Measurements from ENCODE around the gene KRT83. TPM values are rescaled to one million over a fixed set of nuclear protein-coding genes. Genes with fewer than 3 reads are reported as not detected.

Gene KRT83
- total RNA-seq, 1 experiment from 2014 or later, result not detected

GRCh38 chr12:52274521-52275120 lies 46.6 kb downstream of the KRT83 start, which contains the start of gene KRT86:
Gene KRT86, plus strand, starts transcription at chr12:52274645. Its CDS starts 27,272 bp downstream, at chr12:52301917.
- no peak within 1 kb of the TSS for H2BK12ac ChIP-seq (ENCODE audit: insufficient read length, low read depth, low read length)
- no peaks in the 10 kb centered on the region for H3K79me2 ChIP-seq (ENCODE audit: insufficient read depth, low read length)
- no peaks in the 10 kb centered on the region for H3K36me3 Mint-ChIP-seq (ENCODE audit: insufficient read depth in 1 of 3, low read depth in 3 of 3)
- no CpG with 5 or more reads among the region's 3 CpGs for WGBS (ENCODE audit: extremely low coverage, insufficient read length, low lambda C conversion rate)
- no peak within 1 kb of the TSS for H3K4me3 Mint-ChIP-seq
- H3K27me3 Mint-ChIP-seq (ENCODE audit: low read depth), result peaks cover 64% of the 10 kb centered on the region
- no peak within 1 kb of the TSS for H4K91ac ChIP-seq (ENCODE audit: insufficient read length, low read depth, low read length)
- TF ChIP-seq CTCF (conservative IDR thresholded peaks at IDR 0.05), result no peak
- H3K4me1 Mint-ChIP-seq, result peaks cover 8 to 10% of the 10 kb centered on the region in 2 experiments
- H3K4me2 ChIP-seq (ENCODE audit: insufficient read depth, insufficient read length, low read length), result no peak within 1 kb of the TSS
- H3K27me3 ChIP-seq (ENCODE audit: insufficient read depth, low read length), result peaks cover 2% of the 10 kb centered on the region; the same call in 1 of the 2 replicates
- no peak within 1 kb of the TSS for H2BK15ac ChIP-seq (ENCODE audit: low read depth, low read length)
- no peak within 1 kb of the TSS for H2BK20ac ChIP-seq (ENCODE audit: low read depth, low read length, poor library complexity, severe bottlenecking)
- no peak within 1 kb of the TSS for H4K8ac ChIP-seq (replicated peaks; ENCODE audit: insufficient read length, low read depth, low read length)
- no peak within 1 kb of the TSS for H2BK120ac ChIP-seq (ENCODE audit: low read depth, low read length, poor library complexity, severe bottlenecking)
- H3K79me1 ChIP-seq (ENCODE audit: insufficient read depth, low read depth, low read length, poor library complexity, severe bottlenecking), result no peaks in the 10 kb centered on the region
- H3K4ac ChIP-seq (ENCODE audit: low read depth, low read length), result no peak within 1 kb of the TSS
- no peaks in the 10 kb centered on the region for H3K4me1 ChIP-seq (ENCODE audit: insufficient read depth, low read length)
- no peak within 1 kb of the TSS for H2AK5ac ChIP-seq (ENCODE audit: insufficient read length, low read length)
- H3K9me3 Mint-ChIP-seq, result no peaks in the 10 kb centered on the region
- no peak within 1 kb of the TSS for H3K18ac ChIP-seq (ENCODE audit: insufficient read length, low read depth, low read length)
- no peak within 1 kb of the TSS for H2AFZ ChIP-seq (ENCODE audit: low read length)
- no peaks in the 10 kb centered on the region for H3K9me3 ChIP-seq (ENCODE audit: control insufficient read depth, low read depth, low read length)
- no peak within 1 kb of the TSS for H3K27ac Mint-ChIP-seq
- H4K20me1 ChIP-seq (ENCODE audit: control insufficient read depth, insufficient read depth, insufficient read length), result no peaks in the 10 kb centered on the region
- no peak within 1 kb of the TSS; the same call in 1 of the 2 replicates for H3K14ac ChIP-seq (ENCODE audit: insufficient read depth, low read length)
- peaks cover 5% of the 10 kb centered on the region for H3K23me2 ChIP-seq (ENCODE audit: insufficient read length, low read depth, low read length, poor library complexity, severe bottlenecking)
- H3K9ac ChIP-seq (ENCODE audit: extremely low read depth, insufficient read length, low read length), result no peak within 1 kb of the TSS
- no peak within 1 kb of the TSS for H3K27ac ChIP-seq (ENCODE audit: insufficient read length, low read depth, low read length)
- no peak within 1 kb of the TSS for H2BK5ac ChIP-seq (ENCODE audit: insufficient read length, low read length)
- no peak within 1 kb of the TSS for H3K23ac ChIP-seq (ENCODE audit: insufficient read length, low read depth, low read length)
- peak within 1 kb of the TSS; percentile 45 for H4K5ac ChIP-seq (ENCODE audit: insufficient read length, low read depth, low read length)
- H3K56ac ChIP-seq (ENCODE audit: insufficient read length, low read depth, low read length), result peak within 1 kb of the TSS; percentile 79
- DNase-seq, result no peak
- H3T11ph ChIP-seq (ENCODE audit: low read length), result no peak within 1 kb of the TSS
